ENCODE data around the gene HAPLN2.

DNA sequence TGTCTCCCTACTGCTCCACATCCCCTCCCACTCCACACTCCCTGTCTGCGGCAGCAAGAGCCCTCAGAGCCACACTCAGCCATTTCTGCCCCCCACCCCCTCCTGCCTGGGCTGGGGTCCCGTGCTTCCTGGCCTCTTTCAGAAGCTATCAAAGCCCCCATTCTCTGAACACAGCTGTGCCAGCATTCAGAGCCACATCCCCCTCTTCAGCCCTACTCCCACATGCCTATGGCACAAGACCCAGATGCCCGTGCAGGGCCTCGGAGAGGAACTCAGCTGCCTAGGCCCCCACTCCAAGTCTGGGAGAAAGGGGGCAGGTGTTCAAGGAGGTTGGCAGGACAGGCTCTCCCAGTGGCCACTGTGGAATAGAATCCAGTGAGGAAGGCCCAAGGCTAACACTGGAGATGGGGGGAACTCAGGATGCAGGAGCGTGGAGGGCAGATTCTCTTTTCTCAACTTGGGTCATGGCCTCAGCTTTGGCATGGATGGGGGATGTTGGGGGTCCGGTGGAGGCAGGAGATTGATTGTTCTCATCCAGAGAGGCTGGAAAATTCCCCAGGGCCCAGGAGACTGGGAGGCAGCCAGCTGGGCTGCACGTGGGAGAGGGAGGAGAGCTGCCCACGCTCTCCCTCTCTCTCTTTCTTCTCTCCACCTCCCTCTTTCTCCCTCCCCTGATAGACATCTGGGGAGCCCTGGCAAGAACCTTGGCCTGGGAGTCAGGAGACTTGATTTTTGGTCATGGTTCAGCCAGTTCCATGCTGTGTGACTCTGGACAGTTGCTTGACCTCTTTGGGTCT is 19.2 kb downstream of the HAPLN2 start:
- TF ChIP-seq EZH2 (IDR thresholded peaks at IDR 0.05) = no peak
- no peak for TF ChIP-seq POLR2AphosphoS5 (IDR thresholded peaks at IDR 0.05; ENCODE audit: borderline replicate concordance, low read depth, low read length)
- no peak for TF ChIP-seq FOXP2 (optimal IDR thresholded peaks at IDR 0.05; ENCODE audit: control extremely low read depth, extremely low read length, insufficient read depth)

Data from SK-N-MC (cell line).